ENCODE results near the gene RASAL1.

The RASAL1 gene

GRCh38 chr12:113115455-113116126, 20.0 kb downstream of the RASAL1 start:
- DNase-seq, result no peak

- no peak for DNase-seq
Measured at GRCh38 chr12:113114447-113115178, 20.9 kb downstream of the RASAL1 start.

GRCh38 chr12:113113397-113113796, 22.2 kb downstream of the RASAL1 start:
- DNase-seq, result no peak

GRCh38 chr12:113112043-113112899, 23.3 kb downstream of the RASAL1 start:
- no peak for DNase-seq

- no peak for DNase-seq
Measured at GRCh38 chr12:113111247-113111646, 24.3 kb downstream of the RASAL1 start.

GRCh38 chr12:113109872-113110599, 25.5 kb downstream of the RASAL1 start:
- no peak for DNase-seq

- no peak for DNase-seq
Measured at GRCh38 chr12:113109360-113109759, 26.2 kb downstream of the RASAL1 start.

- DNase-seq, result no peak
Measured at GRCh38 chr12:113108308-113108707, 27.3 kb downstream of the RASAL1 start.

DNA sequence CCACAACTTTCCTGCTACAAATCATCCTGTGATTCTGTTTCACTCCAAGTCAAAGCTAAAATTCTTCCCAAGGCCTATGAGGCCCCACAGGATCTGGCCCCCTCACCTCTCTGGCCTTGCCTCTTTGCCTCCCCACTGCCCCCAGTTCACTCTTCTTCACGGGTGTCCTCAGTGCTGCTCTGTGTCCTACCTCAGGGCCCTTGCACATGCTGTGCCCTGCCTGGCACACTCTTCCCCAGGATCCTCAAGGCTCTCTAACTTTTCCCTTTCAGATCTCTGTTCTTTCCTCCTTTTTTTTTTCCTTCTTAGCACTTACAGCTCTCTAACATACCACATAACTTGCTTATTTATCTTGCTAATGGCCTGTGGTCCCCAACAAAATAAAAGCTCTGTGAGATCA, 29.2 kb downstream of the RASAL1 start:
- DNase-seq, result no peak

- DNase-seq, result no peak
Measured at GRCh38 chr12:113105606-113106271, 29.8 kb downstream of the RASAL1 start.

GRCh38 chr12:113104953-113105510, 30.5 kb downstream of the RASAL1 start:
- no peak for DNase-seq

DNA sequence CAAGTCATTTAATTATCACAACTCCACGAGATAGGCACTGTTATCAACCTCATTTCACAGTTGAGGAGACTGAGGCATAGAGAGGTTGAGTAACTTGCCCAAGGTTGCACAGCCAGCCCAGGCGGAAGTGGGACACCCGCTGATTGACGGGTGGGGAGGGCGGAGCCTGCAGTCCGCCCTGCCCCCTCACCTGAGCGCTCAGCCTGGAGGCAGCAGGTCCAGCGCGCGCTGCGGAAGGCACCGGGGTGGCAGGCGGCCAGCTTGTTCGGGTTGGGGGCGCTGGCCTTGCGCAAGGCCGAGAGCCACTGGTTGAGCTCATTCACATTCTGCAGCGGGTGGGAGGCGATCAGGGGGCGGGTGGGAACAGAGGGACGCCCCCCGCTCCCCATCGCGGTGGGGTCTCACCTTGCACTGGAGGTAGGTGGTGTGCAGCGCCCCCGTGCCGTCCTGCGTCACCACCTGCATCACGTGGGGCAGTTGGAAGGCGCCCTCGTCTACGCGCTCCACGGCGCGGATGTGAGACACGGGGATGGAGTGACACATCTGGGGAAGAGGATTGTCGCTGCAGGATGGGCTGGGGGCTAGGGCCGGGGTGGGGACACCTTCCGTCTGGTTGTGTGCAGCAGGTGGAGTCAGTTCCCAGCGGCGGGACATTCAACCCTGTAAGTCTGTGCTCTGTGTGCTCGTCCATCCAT, 31.7 kb downstream of the RASAL1 start:
- peak; percentile 87 for DNase-seq

DNA sequence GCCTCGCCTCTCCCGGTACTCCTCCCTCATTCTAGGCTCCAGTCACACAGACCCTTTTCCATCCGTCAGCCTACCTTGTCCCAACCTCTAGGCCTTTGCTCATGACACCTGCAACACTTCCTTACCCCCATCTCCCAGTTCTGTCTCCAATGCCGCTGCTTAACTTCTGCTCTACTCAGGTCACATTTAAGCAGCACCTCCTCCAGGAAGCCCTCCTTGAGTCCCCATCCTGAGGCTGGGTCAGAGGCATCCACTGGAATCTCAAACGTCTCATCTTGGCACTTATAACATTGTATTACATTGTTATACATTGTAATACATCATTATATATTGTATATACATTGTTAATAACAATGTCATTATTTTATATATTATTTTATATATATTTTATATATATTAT, 32.8 kb downstream of the RASAL1 start:
- DNase-seq, result no peak

DNA sequence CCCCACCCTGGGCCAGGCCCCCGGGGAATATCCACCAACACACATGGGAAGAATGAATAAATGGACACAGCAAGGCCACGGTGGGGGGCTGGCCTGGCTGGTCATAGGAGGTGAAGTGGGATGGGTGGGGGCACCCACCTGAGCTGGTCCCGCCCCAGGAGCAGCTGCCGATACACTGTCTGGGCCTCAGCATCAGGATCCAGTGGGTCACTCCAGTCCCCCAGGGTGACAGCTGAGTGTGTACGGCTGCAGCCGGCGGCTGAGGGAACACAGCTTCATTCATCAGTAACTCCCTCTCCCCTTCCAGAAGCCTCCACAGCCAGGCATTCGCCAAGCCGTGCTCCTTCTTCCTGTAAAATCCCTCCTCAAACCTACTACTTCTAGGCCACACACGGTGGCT, 33.8 kb downstream of the RASAL1 start:
- no peak for DNase-seq

GRCh38 chr12:113099764-113100163, 35.8 kb downstream of the RASAL1 start:
- no peak for DNase-seq

- no peak for DNase-seq
Measured at GRCh38 chr12:113099364-113099763, 36.2 kb downstream of the RASAL1 start.

- peak; percentile 86 for DNase-seq
Measured at GRCh38 chr12:113098441-113099028, 37.0 kb downstream of the RASAL1 start.

DNA sequence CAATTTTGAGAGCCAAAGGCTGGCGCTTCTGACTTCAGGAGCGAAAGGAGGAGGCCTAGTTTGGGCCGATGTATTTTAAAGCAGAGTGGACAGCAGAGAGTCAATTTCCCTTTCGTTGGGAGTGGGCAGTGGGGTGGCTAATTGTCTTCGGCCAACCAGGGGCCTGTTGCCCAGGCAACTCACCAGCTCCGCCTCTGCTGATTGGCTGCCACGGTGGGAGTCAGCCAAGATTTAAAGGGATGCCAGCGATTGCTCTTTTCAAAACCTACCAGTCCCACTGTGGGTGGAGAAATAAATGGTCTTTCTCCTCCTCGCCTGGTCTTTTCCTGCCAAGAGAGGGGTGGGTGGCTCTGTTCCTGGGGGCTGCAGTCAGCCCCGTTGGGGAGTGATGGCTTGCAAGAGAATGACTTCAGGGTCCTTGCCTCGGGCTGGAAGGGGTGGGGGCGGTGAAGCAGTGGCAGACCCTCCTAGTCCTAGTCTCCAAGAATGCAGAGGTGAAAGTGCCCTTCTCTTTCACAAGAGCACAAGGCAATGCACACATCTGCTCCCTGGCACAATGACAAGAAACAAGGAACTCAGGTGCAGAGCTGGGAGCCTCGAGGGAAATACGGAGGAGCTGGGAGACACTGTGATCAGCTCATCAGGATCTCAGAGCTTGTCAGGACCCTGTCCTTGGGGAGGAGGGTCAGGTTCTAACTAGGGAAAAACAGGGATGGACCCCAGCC, 37.7 kb downstream of the RASAL1 start:
- DNase-seq, result no peak

- no peak for DNase-seq
Measured at GRCh38 chr12:113096675-113097461, 38.7 kb downstream of the RASAL1 start.

Data from activated effector memory CD4-positive, alpha-beta T cell treated with anti-CD3 and anti-CD28 coated beads, Interleukin-2, amount 50 U/mL, for 16 hours (primary cell).